Karpas-422 (cell line): ENCODE results near the gene KNDC1. TPM values are rescaled to one million over a fixed set of nuclear protein-coding genes. Genes with fewer than 3 reads are reported as not detected.

Experiments
- DNase-seq: peaks from one replicate; pipeline ENCODE4 v3.0.0-alpha.2; 2015
- H2AFZ ChIP-seq: fragments of 200-600 bp; sonication (generic); 2 replicates; pipeline ENCODE4 v1.6.1; 2014; ENCODE audit warnings: antibody characterized with exemption, low read length, mixed read lengths
- H3K27ac ChIP-seq: fragments of 200-600 bp; sonication (generic); 2 replicates; pipeline ENCODE4 v1.5.1; 2014; ENCODE audit warnings: mild to moderate bottlenecking, low read length, moderate library complexity
- H3K27me3 ChIP-seq: fragments of 200-600 bp; sonication (generic); 2 replicates; pipeline ENCODE4 v1.6.1; 2014; ENCODE audit warnings: low read length, mixed read lengths
- H3K36me3 ChIP-seq: fragments of 200-600 bp; sonication (generic); 2 replicates; pipeline ENCODE4 v1.6.1; 2014; ENCODE audit warnings: low read length, mixed read lengths; ENCODE audit not compliant: insufficient read depth
- H3K4me1 ChIP-seq: fragments of 200-600 bp; sonication (generic); 2 replicates; pipeline ENCODE4 v1.6.1; 2014; ENCODE audit warnings: mild to moderate bottlenecking, low read length, mixed read lengths
- H3K4me2 ChIP-seq: fragments of 200-600 bp; sonication (generic); 2 replicates; pipeline ENCODE4 v1.6.1; 2014; ENCODE audit warnings: low read length, low read depth, mild to moderate bottlenecking; ENCODE audit not compliant: poor library complexity, severe bottlenecking
- H3K4me3 ChIP-seq: fragments of 200-600 bp; sonication (generic); 2 replicates; pipeline ENCODE4 v1.5.1; 2014; ENCODE audit warnings: mild to moderate bottlenecking, antibody characterized with exemption, low read length, mixed read lengths
- H3K79me2 ChIP-seq: fragments of 200-600 bp; sonication (generic); 2 replicates; pipeline ENCODE4 v1.6.1; 2014; ENCODE audit warnings: mild to moderate bottlenecking, low read length, mixed read lengths
- H3K9ac ChIP-seq: fragments of 200-600 bp; sonication (generic); 2 replicates; pipeline ENCODE4 v1.6.0; 2014; ENCODE audit warnings: low read length
- H3K9me2 ChIP-seq: fragments of 200-600 bp; sonication (generic), shearing (Covaris generic); replicated peaks from 2 replicates; pipeline ENCODE4 v1.6.0; 2014; ENCODE audit warnings: mild to moderate bottlenecking, low read length, moderate library complexity; ENCODE audit not compliant: insufficient read depth
- H3K9me3 ChIP-seq: fragments of 300-700, 200-600 bp; sonication (generic); 2 replicates; pipeline ENCODE4 v1.6.1; 2014; ENCODE audit warnings: low read length, mixed read lengths
- H4K20me1 ChIP-seq: fragments of 200-600 bp; sonication (generic); 2 replicates; pipeline ENCODE4 v1.6.1; 2014; ENCODE audit warnings: mild to moderate bottlenecking, antibody characterized with exemption, low read length, low read depth; ENCODE audit not compliant: insufficient read depth
- total RNA-seq: library from RNA; depleted of rRNA; stranded (reverse); fragments of >200 nt; shearing (Covaris generic); gene quantifications from 2 replicates; pipeline ENCODE4 v1.2.3, GENCODE V29; 2014; ENCODE audit warnings: low replicate concordance

KNDC1 gene
- total RNA-seq, 1 experiment from 2014 or later, result not detected

- Histone ChIP-seq H3K4me2 (no peak overlapping the region), H3K27me3 (no peaks in the 10 kb centered on the region)
- no peak for DNase-seq
These were observed 5.8 kb downstream of the KNDC1 start for GRCh38 chr10:133165556-133166503.

GRCh38 chr10:133166504-133166827 lies 6.4 kb downstream of the KNDC1 start:
- H3K9me2 ChIP-seq, result no peaks in the 10 kb centered on the region
- H2AFZ ChIP-seq, result no peak overlapping the region
- H3K9ac ChIP-seq, result no peak overlapping the region
- no peaks in the 10 kb centered on the region for H4K20me1 ChIP-seq
- no peaks in the 10 kb centered on the region for H3K79me2 ChIP-seq
- no peaks in the 10 kb centered on the region for H3K36me3 ChIP-seq
- no peak overlapping the region for H3K27ac ChIP-seq
- DNase-seq, result no peak
- no peak overlapping the region for H3K4me3 ChIP-seq
- no peak overlapping the region for H3K4me2 ChIP-seq
- no peaks in the 10 kb centered on the region for H3K27me3 ChIP-seq
- H3K4me1 ChIP-seq, result no peaks in the 10 kb centered on the region
- H3K9me3 ChIP-seq, result no peaks in the 10 kb centered on the region

More at GRCh38 chr10:133165556-133166503, 5.8 kb downstream of the KNDC1 start:
- H3K4me1 ChIP-seq, result no peaks in the 10 kb centered on the region
- no peaks in the 10 kb centered on the region for H3K9me2 ChIP-seq
- H3K4me3 ChIP-seq, result no peak overlapping the region
- H3K36me3 ChIP-seq, result no peaks in the 10 kb centered on the region
- H3K9me3 ChIP-seq, result no peaks in the 10 kb centered on the region
- H3K79me2 ChIP-seq, result no peaks in the 10 kb centered on the region
- H3K27ac ChIP-seq, result no peak overlapping the region
- H2AFZ ChIP-seq, result no peak overlapping the region
- H4K20me1 ChIP-seq, result no peaks in the 10 kb centered on the region
- no peak overlapping the region for H3K9ac ChIP-seq

DNA sequence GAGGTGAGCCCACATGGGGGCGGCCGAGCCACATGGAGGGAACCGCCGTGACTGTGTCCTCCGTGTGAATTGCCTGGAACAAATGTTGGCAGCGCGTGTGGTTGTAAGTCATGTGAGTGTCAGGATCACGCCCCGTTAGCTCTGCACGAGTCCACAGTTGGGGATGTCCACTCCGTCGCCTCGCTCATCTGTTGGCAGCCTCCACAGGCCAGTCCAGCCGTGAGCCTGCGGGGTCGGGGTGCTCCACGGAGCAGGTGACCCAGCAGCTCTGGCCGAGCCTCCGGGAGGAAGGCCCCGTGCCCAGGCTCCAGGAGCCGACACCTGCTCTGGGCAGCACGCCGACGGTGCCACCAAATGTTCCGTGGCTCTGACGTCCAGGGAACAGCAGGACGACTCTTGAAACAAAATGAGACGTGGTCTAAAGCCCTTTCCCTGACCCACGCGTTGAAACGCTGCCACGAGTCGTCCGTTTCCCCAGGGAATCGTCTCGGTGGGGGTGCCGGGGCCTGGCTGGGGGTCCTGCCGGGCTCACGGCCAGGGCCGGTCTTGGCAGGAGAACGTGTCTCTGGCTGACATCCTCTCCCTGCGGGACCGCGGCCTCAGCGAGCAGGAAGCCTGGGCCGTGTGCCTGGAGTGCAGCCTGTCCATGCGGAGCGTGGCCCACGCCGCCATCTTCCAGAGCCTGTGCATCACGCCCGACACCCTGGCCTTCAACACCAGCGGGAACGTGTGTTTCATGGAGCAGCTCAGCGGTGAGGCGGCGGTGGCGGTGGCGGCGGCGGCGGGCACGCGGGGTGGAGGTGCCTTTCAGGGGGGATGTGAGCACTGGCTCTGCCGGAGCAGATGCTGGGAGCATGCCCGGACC lies 7.0 kb downstream of the KNDC1 start:
- no peaks in the 10 kb centered on the region for H3K27me3 ChIP-seq
- no peaks in the 10 kb centered on the region for H4K20me1 ChIP-seq
- no peak overlapping the region for H3K4me3 ChIP-seq
- H3K4me2 ChIP-seq, result no peak overlapping the region
- no peak for DNase-seq
- no peak overlapping the region for H2AFZ ChIP-seq
- no peaks in the 10 kb centered on the region for H3K36me3 ChIP-seq
- H3K79me2 ChIP-seq, result no peaks in the 10 kb centered on the region
- H3K27ac ChIP-seq, result no peak overlapping the region
- H3K9ac ChIP-seq, result no peak overlapping the region
- H3K4me1 ChIP-seq, result no peaks in the 10 kb centered on the region
- no peaks in the 10 kb centered on the region for H3K9me2 ChIP-seq
- H3K9me3 ChIP-seq, result no peaks in the 10 kb centered on the region

DNA sequence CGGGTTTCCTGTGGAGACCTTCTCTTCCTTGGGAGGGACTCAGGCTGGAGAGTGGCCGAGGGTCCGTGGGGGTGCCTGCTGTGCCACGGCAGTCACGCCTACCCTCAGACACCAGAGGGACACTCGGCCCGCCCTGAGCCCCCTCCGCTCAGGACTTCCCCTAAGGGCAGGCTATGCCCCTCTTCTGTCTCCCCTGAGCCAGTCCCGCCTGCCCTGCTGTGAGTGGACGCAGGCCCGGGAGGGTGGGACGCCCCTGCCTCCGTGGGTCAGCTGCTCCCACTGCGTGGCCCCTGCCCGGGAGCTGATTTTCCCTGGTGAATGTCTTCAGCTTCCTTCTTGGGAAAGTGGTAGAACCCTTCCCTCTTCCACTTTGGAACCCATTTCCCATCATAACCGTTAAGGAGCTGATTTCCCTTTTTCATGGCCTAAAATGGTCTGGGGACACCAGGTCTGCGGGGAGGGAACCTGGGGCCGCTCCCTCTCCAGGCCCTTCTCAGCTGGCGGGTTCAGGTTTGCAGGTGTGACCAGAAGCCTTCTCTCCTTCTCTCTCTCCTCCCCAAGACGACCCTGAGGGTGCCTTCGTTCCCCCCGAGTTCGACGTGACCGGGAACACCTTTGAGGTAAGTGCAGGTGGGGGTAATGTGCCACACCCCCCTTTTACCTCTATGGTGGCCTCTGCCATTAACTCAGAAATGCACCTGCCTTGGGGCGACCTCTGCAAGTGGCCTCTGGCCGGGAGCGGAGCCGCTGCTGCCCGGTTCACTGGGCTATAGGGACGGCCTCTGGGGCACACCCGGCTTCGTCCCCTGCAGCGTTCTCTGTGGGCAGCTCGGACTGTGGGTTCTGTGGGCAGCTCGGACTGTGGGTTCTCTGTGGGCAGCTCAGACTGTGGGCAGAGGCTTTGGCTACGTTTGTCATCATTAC lies 7.9 kb downstream of the KNDC1 start:
- Histone ChIP-seq H3K36me3 (no peaks in the 10 kb centered on the region), H3K9me3 (no peaks in the 10 kb centered on the region)
- DNase-seq, result no peak

GRCh38 chr10:133168617-133169031 lies 8.6 kb downstream of the KNDC1 start:
- Histone ChIP-seq H4K20me1 (no peaks in the 10 kb centered on the region), H3K9me3 (no peaks in the 10 kb centered on the region), H3K4me3 (no peak overlapping the region), H3K4me2 (no peak overlapping the region), H2AFZ (no peak overlapping the region), H3K9ac (no peak overlapping the region), H3K4me1 (no peaks in the 10 kb centered on the region), H3K27ac (no peak overlapping the region), H3K36me3 (no peaks in the 10 kb centered on the region), H3K9me2 (no peaks in the 10 kb centered on the region), H3K27me3 (no peaks in the 10 kb centered on the region), H3K79me2 (no peaks in the 10 kb centered on the region)
- DNase-seq, result no peak

More for the DNA sequence above, 7.9 kb downstream of the KNDC1 start:
- Histone ChIP-seq H3K27me3 (no peaks in the 10 kb centered on the region), H4K20me1 (no peaks in the 10 kb centered on the region), H2AFZ (no peak overlapping the region), H3K9ac (no peak overlapping the region), H3K27ac (no peak overlapping the region), H3K4me3 (no peak overlapping the region), H3K9me2 (no peaks in the 10 kb centered on the region), H3K4me2 (no peak overlapping the region), H3K79me2 (no peaks in the 10 kb centered on the region), H3K4me1 (no peaks in the 10 kb centered on the region)

GRCh38 chr10:133169173-133169947 lies 9.3 kb downstream of the KNDC1 start:
- H3K9me3 ChIP-seq, result no peaks in the 10 kb centered on the region
- H3K79me2 ChIP-seq, result no peaks in the 10 kb centered on the region
- DNase-seq, result no peak
- no peaks in the 10 kb centered on the region for H4K20me1 ChIP-seq
- no peak overlapping the region for H3K9ac ChIP-seq
- H2AFZ ChIP-seq, result no peak overlapping the region
- no peak overlapping the region for H3K4me3 ChIP-seq
- H3K27me3 ChIP-seq, result no peaks in the 10 kb centered on the region
- no peaks in the 10 kb centered on the region for H3K9me2 ChIP-seq
- no peaks in the 10 kb centered on the region for H3K36me3 ChIP-seq
- H3K4me2 ChIP-seq, result no peak overlapping the region
- H3K4me1 ChIP-seq, result no peaks in the 10 kb centered on the region
- H3K27ac ChIP-seq, result no peak overlapping the region

GRCh38 chr10:133170092-133170491 lies 10.1 kb downstream of the KNDC1 start:
- Histone ChIP-seq H3K4me1 (no peaks in the 10 kb centered on the region), H4K20me1 (no peaks in the 10 kb centered on the region), H3K27ac (no peak overlapping the region), H3K9me3 (no peaks in the 10 kb centered on the region), H3K4me3 (no peak overlapping the region), H3K79me2 (no peaks in the 10 kb centered on the region), H2AFZ (no peak overlapping the region), H3K9me2 (no peaks in the 10 kb centered on the region), H3K36me3 (no peaks in the 10 kb centered on the region), H3K4me2 (no peak overlapping the region), H3K9ac (no peak overlapping the region), H3K27me3 (no peaks in the 10 kb centered on the region)
- DNase-seq, result no peak
